GM19463 (cell line): ENCODE measurements around the gene SPATC1L.
"Not testable (repeated sequence)": the region's sequence is repeated elsewhere in the genome, so short reads cannot be mapped to it uniquely, and the experiment has no call there.

Experiments
- ATAC-seq: cut with Tn5 transposase; IDR thresholded peaks from one replicate; pipeline ENCODE4 v1.9.1; 2021; ENCODE audit warnings: mild to moderate bottlenecking, moderate library complexity; ENCODE audit not compliant: unreplicated experiment

SPATC1L gene

GRCh38 chr21:46184625-46185555 is 631 bp upstream of the SPATC1L start:
- ATAC-seq: no peak

DNA sequence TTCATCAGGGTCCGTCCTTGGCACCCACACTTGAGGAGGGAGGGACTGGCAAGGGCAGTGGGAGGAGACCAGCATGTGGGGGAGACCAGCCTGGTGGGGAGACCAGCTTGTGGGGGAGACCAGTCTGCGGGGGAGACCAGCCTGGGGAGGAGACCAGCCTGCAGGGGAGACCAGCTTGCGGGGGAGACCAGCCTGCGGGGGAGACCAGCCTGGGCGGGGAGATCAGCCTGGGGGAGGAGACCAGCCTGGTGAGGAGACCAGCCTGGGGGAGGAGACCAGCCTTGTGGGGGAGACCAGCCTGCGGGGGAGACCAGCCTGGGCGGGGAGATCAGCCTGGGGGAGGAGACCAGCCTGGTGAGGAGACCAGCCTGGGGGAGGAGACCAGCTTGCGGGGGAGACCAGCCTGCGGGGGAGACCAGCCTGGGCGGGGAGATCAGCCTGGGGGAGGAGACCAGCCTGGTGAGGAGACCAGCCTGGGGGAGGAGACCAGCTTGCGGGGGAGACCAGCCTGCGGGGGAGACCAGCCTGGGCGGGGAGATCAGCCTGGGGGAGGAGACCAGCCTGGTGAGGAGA is 836 bp downstream of the SPATC1L start:
- not testable (repeated sequence) for ATAC-seq

GRCh38 chr21:46182548-46183336 is 1.5 kb downstream of the SPATC1L start:
- no peak for ATAC-seq

DNA sequence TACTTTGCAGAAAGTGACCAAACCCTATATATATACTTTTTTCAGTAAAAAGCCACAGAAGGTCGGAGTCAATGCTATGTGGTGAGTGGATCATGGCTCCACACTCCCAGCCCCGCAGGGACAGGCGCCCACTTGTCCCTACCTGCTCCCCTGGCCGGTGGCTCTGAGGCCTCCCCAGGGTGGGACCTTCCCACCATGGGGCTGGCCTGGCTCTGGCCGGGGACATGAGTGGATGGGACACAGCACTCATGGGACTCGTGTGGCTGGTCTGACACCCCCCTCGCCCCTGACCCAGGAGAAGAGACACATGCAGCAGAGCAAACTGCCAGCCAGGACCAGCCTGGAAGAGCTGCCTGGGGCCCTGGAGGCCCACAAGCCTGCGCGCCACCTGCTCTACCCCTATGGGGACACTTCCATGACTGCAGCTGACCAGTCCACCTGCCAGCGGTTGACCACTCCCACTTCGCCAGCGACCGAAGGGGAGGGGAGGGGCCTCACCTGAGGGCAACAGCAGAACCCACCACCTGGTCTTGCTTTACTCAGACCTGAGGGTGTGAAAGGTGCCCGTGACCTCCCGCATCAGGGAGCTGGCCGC is 2.2 kb downstream of the SPATC1L start:
- ATAC-seq: no peak

DNA sequence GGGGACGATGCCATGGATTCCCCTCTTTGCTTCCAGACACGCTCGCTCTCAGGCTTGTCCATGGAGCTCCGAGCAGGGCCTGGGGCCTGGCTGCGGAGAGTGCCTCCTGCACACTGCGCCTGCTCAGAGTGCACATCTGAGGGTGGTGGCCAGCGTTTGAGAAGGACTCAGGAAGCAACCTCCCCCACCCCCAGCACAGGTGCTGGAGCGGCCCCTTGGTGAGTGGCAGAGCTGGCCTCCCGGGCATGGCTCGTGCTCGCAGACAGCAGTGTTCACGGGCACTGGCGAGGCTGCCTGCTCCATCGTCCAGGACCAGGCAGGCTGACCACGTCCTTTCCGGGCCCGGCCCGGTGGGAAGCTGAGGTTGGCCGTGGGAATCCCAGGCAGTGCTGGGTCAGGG is 2.8 kb downstream of the SPATC1L start:
- no peak for ATAC-seq

DNA sequence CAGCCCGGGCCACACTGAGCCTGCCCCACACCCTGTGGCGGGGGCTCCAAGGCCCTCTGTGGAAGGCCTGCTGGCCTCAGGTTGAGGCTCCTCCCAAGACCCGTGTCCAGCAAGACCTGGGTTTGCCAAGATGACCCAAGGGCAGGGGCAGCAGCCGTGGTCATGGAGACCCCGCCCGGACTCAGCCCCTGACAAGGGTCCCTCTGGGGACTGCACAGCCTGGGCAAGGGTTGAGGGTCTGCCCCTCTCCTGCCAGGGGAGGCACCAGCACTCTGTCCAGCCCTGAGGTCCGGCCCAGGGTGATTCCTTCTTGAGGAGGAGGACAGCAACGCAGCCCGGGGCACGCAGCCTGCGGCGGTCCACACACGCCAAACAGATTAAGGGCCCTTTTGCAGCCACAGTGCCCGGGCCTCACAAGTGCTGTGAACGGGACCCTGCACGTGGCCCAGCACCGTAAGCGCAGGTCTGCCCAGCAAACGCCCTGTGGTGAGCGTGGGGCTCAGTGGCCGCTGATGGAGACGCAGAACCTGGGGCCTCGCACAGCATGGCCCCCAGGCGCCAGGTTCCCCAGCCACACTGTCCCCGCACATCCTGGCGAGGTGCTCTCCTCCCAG is 3.4 kb downstream of the SPATC1L start:
- ATAC-seq: no peak

GRCh38 chr21:46180079-46180722 is 4.1 kb downstream of the SPATC1L start:
- no peak for ATAC-seq

GRCh38 chr21:46179708-46180078 is 4.6 kb downstream of the SPATC1L start:
- ATAC-seq: no peak

DNA sequence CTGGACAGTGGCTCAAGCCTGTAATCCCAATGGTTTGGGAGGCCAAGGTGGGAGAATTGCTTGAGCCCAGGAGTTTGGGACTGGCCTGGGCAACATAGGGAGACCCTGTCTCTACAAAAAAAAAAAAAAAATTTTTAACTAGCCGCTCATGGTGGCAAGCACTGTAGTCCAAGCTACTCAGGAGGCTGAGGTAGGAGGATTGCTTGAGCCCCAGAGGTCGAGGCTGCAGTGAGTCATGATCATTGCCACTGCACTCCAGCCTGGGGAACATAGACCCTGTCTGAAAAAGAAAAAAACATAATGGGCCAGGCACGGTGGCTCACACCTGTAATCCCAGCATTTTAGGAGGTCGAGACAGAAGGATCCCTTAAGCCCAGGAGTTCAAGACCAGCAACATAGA is 5.3 kb downstream of the SPATC1L start:
- no peak for ATAC-seq

DNA sequence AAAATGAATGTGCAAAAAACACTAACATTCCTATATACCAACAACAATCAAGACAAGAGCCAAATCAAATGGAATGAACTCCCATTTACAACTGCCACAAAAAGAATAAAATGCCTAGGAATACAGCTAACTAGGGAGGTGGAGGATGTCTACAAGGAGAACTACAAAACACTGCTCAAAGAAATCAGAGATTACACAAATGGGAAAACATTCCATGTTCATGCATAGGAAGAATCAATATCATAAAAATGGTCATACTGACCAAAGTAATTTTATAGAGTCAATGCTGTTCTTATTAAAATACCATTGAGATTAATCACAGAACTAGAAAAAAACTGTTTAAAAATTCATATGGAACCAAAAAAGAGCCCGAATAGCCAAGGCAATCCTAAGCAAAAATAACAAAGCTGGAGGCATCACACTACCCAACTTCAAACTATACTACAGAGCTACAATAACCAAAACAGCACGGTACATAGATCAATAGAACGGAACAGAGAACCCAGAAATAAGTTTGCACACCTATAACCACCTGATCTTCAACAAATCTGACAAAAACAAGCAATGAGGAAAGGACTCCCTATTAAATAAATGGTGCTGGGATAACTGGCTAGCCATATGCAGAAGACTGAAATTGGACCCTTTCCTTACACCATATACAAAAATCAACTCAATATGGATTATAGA is 7.7 kb downstream of the SPATC1L start:
- not testable (repeated sequence) for ATAC-seq

DNA sequence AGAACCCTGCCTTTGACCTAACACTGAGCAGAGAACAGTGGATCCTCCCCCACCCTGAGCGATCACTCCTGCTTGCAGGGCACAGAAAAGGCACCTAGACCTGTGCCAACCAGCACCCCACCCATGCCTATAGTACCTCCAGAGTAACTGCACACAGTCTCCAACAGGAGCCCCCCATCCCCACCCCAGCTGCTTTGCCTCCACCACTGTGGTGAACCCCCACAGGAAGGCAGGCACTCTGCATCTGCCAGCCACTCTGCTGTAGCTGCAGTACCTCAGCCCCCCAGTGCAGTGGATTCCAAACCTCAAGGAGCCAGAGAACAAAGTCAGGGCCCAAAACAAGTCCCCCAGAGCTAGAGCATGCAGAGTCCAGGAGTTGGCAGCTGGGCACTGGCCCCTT is 10.7 kb downstream of the SPATC1L start:
- ATAC-seq: no peak

- no peak for ATAC-seq
These were observed 11.3 kb downstream of the SPATC1L start for GRCh38 chr21:46172863-46173528.

GRCh38 chr21:46171996-46172862 is 12.0 kb downstream of the SPATC1L start:
- no peak for ATAC-seq

DNA sequence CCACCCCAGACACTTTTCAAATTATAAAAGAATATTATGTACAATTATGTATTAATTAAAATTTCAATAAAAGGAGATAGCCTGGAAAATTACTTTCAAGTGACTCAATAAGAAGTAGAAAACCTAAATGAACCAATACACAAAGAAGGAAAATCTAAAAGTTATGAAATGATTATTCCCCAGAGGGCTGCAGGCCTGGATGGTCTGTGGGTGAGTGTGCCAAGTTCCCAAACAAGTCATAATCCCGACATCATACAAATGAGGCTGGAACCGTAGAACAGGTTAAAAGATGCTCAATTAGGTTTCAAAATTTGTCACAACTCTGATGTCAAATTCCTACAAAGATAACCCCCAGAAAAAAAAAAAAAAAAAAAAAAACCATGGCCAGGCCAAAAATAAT is 12.7 kb downstream of the SPATC1L start:
- ATAC-seq: no peak

GRCh38 chr21:46170436-46171193 is 13.6 kb downstream of the SPATC1L start:
- not testable (repeated sequence) for ATAC-seq

DNA sequence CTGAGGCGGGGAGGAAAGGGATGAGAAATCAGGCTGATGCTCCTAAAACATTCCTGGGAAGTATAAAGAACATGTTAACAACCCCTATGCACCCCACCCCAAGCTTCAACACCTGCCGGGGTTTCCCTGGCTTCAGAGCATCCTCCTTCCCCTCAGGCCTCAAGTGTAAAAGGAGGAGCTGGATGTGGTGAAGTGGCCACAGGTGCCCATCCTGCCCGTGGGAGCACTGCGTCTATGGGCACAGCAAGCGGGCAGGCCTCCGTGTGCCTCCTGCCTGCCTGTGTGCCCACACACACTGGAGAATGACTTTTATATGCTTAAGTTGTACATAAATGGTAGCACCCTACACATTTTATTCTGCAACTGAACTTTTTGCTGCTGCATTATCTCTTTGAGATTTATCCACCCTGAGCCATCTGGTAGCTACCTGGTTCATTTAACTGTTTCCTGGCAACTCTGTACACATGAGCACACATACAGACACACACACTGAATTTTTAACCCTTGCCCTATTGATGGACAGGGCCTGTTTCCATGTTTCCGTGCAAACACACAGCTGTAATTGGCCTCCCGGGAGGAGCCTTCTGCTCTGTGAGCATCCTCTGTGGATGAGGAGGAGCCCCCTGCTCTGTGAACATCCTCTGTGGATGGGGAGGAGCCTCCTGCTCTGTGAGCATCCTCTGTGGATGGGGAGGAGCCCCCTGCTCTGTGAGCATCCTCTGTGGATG is 15.4 kb downstream of the SPATC1L start:
- ATAC-seq: no peak

DNA sequence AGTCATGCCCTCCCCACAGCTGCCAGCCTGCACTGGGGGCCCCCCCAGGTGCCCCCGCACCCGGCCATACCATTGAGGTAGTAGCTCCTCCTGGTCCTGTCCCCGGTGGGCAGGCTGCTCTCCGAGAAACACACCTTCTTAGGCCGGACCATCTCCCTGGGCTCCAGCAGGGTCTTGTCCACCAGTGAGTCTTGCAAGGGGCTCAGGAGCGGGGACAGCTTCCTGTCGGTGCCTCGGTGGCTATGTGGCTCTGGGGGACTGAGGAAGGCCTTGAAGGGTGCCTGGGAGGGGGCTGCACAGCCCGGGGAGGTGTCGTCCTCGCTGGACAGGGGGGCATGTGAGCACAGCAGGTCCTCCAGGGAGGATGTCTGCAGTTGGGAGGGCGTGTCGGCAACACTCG is 16.0 kb downstream of the SPATC1L start:
- ATAC-seq: no peak
